Measurements from ENCODE around the gene ZNF582. TPM values are rescaled to one million over a fixed set of nuclear protein-coding genes. Genes with fewer than 3 reads are reported as not detected.

ZNF582 gene
- total RNA-seq, 4 donors from 2014 or later: 1.5 to 10.8 (median 5.2) TPM; not detected in 1

GRCh38 chr19:56405062-56405461, 11.7 kb upstream of the ZNF582 start:
- H3K36me3 ChIP-seq: peaks cover 2 to 35% (median 13%) of the 10 kb centered on the region in 4 donors
- no peaks in the 10 kb centered on the region for H3K27me3 ChIP-seq
- no peak for TF ChIP-seq EP300 (IDR thresholded peaks at IDR 0.05; ENCODE audit: low read depth)
- TF ChIP-seq CTCF (IDR thresholded peaks at IDR 0.05): no peak
- no peak for TF ChIP-seq POLR2AphosphoS5 (IDR thresholded peaks at IDR 0.05)
- TF ChIP-seq POLR2A (IDR thresholded peaks at IDR 0.05): no peak
- H3K9me3 ChIP-seq: peaks cover 48 to 54% of the 10 kb centered on the region in 2 donors
- 95 to 100% methylated on average over 4 of the region's 4 CpGs for WGBS, 2 donors (ENCODE audit: low coverage in 1 of 2)
- peaks cover 4 to 11% (median 6%) of the 10 kb centered on the region in 4 donors for H3K4me1 ChIP-seq
- intact Hi-C loops (cut with DNase I; ENCODE audit: low total_unique reads) (no loop called here), in situ Hi-C loops (cut with MboI; ENCODE audit: low pct_ligation_motif_present in 1 of 4, low pct_unique_long_range_greater_than_20kb in 1 of 4, low sequenced_read_pairs in 3 of 4) (no loop called here)
- H3K4me3 ChIP-seq: no peak overlapping the region
- DNase-seq: no peak
- H3K27ac ChIP-seq: no peak overlapping the region

GRCh38 chr19:56404705-56405056, 11.3 kb upstream of the ZNF582 start:
- H3K4me3 ChIP-seq: peak overlapping the region; percentile 67 to 78 (median 74)
- intact Hi-C loops (cut with DNase I; ENCODE audit: low total_unique reads) (no loop called here), in situ Hi-C loops (cut with MboI; ENCODE audit: low pct_ligation_motif_present in 1 of 4, low pct_unique_long_range_greater_than_20kb in 1 of 4, low sequenced_read_pairs in 3 of 4) (no loop called here)
- peaks cover 48 to 54% of the 10 kb centered on the region in 2 donors for H3K9me3 ChIP-seq
- H3K36me3 ChIP-seq: peaks cover 2 to 31% (median 11%) of the 10 kb centered on the region in 4 donors
- H3K27me3 ChIP-seq: no peaks in the 10 kb centered on the region
- 75 to 100% methylated on average over 2 to 9 of the region's 9 CpGs for WGBS, 2 donors (ENCODE audit: low coverage in 1 of 2)
- H3K4me1 ChIP-seq: peaks cover 4 to 11% (median 6%) of the 10 kb centered on the region in 4 donors
- H3K27ac ChIP-seq: no peak overlapping the region
- TF ChIP-seq POLR2A (IDR thresholded peaks at IDR 0.05): no peak
- no peak for TF ChIP-seq POLR2AphosphoS5 (IDR thresholded peaks at IDR 0.05)
- DNase-seq: no peak

- Histone ChIP-seq H3K4me1 (peaks cover 4 to 11% (median 6%) of the 10 kb centered on the region in 4 donors), H3K9me3 (peaks cover 45 to 54% of the 10 kb centered on the region in 2 donors), H3K27ac (peak within 1 kb of the TSS; percentile 92 to 95 (median 94)), H3K36me3 (peaks cover 2 to 25% (median 7%) of the 10 kb centered on the region in 4 donors), H3K27me3 (no peaks in the 10 kb centered on the region), H3K4me3 (peak within 1 kb of the TSS; percentile 67 to 78 (median 74))
- DNase-seq: peak; percentile 95
- TF ChIP-seq POLR2AphosphoS5 (IDR thresholded peaks at IDR 0.05): peak in 2 of 3 donors; percentile 12 to 13
- TF ChIP-seq POLR2A (IDR thresholded peaks at IDR 0.05): no peak
- 1 to 3% methylated on average over 15 to 56 of the region's 70 CpGs for WGBS, 2 donors (ENCODE audit: low coverage in 1 of 2)
- intact Hi-C loops (cut with DNase I; ENCODE audit: low total_unique reads): no loop called here
- in situ Hi-C loops (cut with MboI; ENCODE audit: low pct_ligation_motif_present in 1 of 4, low pct_unique_long_range_greater_than_20kb in 1 of 4, low sequenced_read_pairs in 3 of 4): no loop called here
Observed at GRCh38 chr19:56403764-56404704, 10.7 kb upstream of the ZNF582 start, which contains the start of gene ZNF583. TSS of gene ZNF583 (plus strand) at chr19:56404332. CDS start at chr19:56407115, 2,783 bp downstream.

- Histone ChIP-seq H3K36me3 (peaks cover 0 to 21% (median 2%) of the 10 kb centered on the region in 4 donors), H3K27ac (peak overlapping the region; percentile 92 to 95 (median 94)), H3K27me3 (no peaks in the 10 kb centered on the region), H3K4me3 (peak overlapping the region; percentile 67 to 78 (median 74)), H3K9me3 (peaks cover 40 to 54% of the 10 kb centered on the region in 2 donors), H3K4me1 (peaks cover 4 to 11% (median 6%) of the 10 kb centered on the region in 4 donors)
- intact Hi-C loops (cut with DNase I; ENCODE audit: low total_unique reads) (no loop called here), in situ Hi-C loops (cut with MboI; ENCODE audit: low pct_ligation_motif_present in 1 of 4, low pct_unique_long_range_greater_than_20kb in 1 of 4, low sequenced_read_pairs in 3 of 4) (no loop called here)
- no peak for DNase-seq
- 32 to 48% methylated on average over 4 to 9 of the region's 9 CpGs for WGBS, 2 donors (ENCODE audit: low coverage in 1 of 2)
- TF ChIP-seq POLR2A (IDR thresholded peaks at IDR 0.05) (no peak), EP300 (IDR thresholded peaks at IDR 0.05; ENCODE audit: low read depth) (no peak), CTCF (IDR thresholded peaks at IDR 0.05) (no peak), POLR2AphosphoS5 (IDR thresholded peaks at IDR 0.05) (no peak)
Observed at GRCh38 chr19:56403261-56403660, 9.9 kb upstream of the ZNF582 start.

- 94 to 97% methylated on average over 2 to 4 of the region's 4 CpGs for WGBS, 2 donors (ENCODE audit: low coverage in 1 of 2)
- intact Hi-C loops (cut with DNase I; ENCODE audit: low total_unique reads) (no loop called here), in situ Hi-C loops (cut with MboI; ENCODE audit: low pct_ligation_motif_present in 1 of 4, low pct_unique_long_range_greater_than_20kb in 1 of 4, low sequenced_read_pairs in 3 of 4) (no loop called here)
- TF ChIP-seq POLR2AphosphoS5 (IDR thresholded peaks at IDR 0.05): no peak
- no peak for TF ChIP-seq CTCF (IDR thresholded peaks at IDR 0.05)
- TF ChIP-seq POLR2A (IDR thresholded peaks at IDR 0.05): no peak
- no peak for TF ChIP-seq EP300 (IDR thresholded peaks at IDR 0.05; ENCODE audit: low read depth)
- Histone ChIP-seq H3K4me1 (peaks cover 4 to 11% (median 6%) of the 10 kb centered on the region in 4 donors), H3K9me3 (peaks cover 42 to 46% of the 10 kb centered on the region in 2 donors), H3K4me3 (no peak overlapping the region), H3K36me3 (peaks cover 0 to 4% (median 0%) of the 10 kb centered on the region in 4 donors), H3K27me3 (no peaks in the 10 kb centered on the region), H3K27ac (no peak overlapping the region)
- DNase-seq: no peak
Observed at GRCh38 chr19:56400485-56400884, 7.2 kb upstream of the ZNF582 start.
